Measurements from ENCODE around the gene CASZ1. TPM values are rescaled to one million over a fixed set of nuclear protein-coding genes. Genes with fewer than 3 reads are reported as not detected.

Gene CASZ1
- total and polyA plus RNA-seq, 8 donors = 6.0 to 166 (median 39.8) TPM

GRCh38 chr1:10724511-10724910 is 71.9 kb downstream of the CASZ1 start:
- Histone ChIP-seq H3K36me3 (no peaks in the 10 kb centered on the region), H3K27me3 (peaks cover 0 to 5% (median 0%) of the 10 kb centered on the region in 3 donors), H3K4me1 (peaks cover 64 to 92% (median 79%) of the 10 kb centered on the region in 4 donors), H3K27ac (peak overlapping the region; percentile 86 to 96 (median 90)), H3K4me3 (no peak overlapping the region), H3K9me3 (no peaks in the 10 kb centered on the region)
- intact Hi-C loops (cut with DNase I; ENCODE audit: low total_unique reads) = no loop called here
- DNase-seq = no peak
- WGBS, 5 donors = 32 to 65% (median 55%) methylated on average over 4 of the region's 4 CpGs
- TF ChIP-seq POLR2A (IDR thresholded peaks at IDR 0.05) = no peak
- TF ChIP-seq POLR2AphosphoS5 (IDR thresholded peaks at IDR 0.05) = no peak
- no peak for TF ChIP-seq EP300 (IDR thresholded peaks at IDR 0.05)
- TF ChIP-seq, protein P1, sequence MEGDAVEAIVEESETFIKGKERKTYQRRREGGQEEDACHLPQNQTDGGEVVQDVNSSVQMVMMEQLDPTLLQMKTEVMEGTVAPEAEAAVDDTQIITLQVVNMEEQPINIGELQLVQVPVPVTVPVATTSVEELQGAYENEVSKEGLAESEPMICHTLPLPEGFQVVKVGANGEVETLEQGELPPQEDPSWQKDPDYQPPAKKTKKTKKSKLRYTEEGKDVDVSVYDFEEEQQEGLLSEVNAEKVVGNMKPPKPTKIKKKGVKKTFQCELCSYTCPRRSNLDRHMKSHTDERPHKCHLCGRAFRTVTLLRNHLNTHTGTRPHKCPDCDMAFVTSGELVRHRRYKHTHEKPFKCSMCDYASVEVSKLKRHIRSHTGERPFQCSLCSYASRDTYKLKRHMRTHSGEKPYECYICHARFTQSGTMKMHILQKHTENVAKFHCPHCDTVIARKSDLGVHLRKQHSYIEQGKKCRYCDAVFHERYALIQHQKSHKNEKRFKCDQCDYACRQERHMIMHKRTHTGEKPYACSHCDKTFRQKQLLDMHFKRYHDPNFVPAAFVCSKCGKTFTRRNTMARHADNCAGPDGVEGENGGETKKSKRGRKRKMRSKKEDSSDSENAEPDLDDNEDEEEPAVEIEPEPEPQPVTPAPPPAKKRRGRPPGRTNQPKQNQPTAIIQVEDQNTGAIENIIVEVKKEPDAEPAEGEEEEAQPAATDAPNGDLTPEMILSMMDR (IDR thresholded peaks at IDR 0.05) = no peak

GRCh38 chr1:10724052-10724494 is 72.4 kb downstream of the CASZ1 start:
- no peak overlapping the region for H3K4me3 ChIP-seq
- intact Hi-C loops (cut with DNase I; ENCODE audit: low total_unique reads) = no loop called here
- H3K27ac ChIP-seq = peak overlapping the region; percentile 86 to 96 (median 90)
- peak; percentile 28 to 43 (median 37) for TF ChIP-seq POLR2AphosphoS5 (IDR thresholded peaks at IDR 0.05)
- no peak for TF ChIP-seq POLR2A (IDR thresholded peaks at IDR 0.05)
- no peak for TF ChIP-seq EP300 (IDR thresholded peaks at IDR 0.05)
- TF ChIP-seq, protein P1 (IDR thresholded peaks at IDR 0.05) = no peak
- peak; percentile 91 to 95 for DNase-seq
- peaks cover 64 to 92% (median 80%) of the 10 kb centered on the region in 4 donors for H3K4me1 ChIP-seq
- no peaks in the 10 kb centered on the region for H3K36me3 ChIP-seq
- WGBS, 5 donors = 14 to 38% (median 22%) methylated on average over 12 of the region's 12 CpGs
- no peaks in the 10 kb centered on the region for H3K9me3 ChIP-seq
- peaks cover 0 to 5% (median 0%) of the 10 kb centered on the region in 3 donors for H3K27me3 ChIP-seq

DNA sequence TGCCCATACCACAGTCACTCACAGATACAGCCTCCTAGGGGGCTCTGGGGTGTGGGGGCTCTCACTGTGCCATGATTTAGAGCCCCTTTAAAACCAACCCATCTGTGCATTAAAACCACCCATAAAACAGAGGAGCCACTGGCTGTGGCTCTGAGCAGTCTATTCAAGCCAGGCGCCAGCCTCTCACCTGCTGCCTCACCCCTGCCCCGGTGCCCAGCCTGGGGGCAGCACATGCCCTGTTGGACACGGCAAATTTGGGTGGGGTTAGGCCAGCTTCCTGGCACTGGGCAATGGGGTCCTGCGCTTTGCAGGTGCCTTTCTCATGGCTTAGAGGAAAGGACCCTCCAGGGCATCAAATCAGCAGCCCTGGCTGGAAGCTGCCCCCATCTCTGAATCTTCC is 73.1 kb downstream of the CASZ1 start:
- Histone ChIP-seq H3K27ac (peak overlapping the region; percentile 86 to 96 (median 90)), H3K4me3 (no peak overlapping the region), H3K27me3 (peaks cover 0 to 5% (median 0%) of the 10 kb centered on the region in 3 donors), H3K36me3 (no peaks in the 10 kb centered on the region), H3K9me3 (no peaks in the 10 kb centered on the region), H3K4me1 (peaks cover 65 to 91% (median 85%) of the 10 kb centered on the region in 4 donors)
- 44 to 75% (median 63%) methylated on average over 4 of the region's 4 CpGs for WGBS, 5 donors
- no peak for DNase-seq
- TF ChIP-seq POLR2AphosphoS5 (IDR thresholded peaks at IDR 0.05) (no peak), EP300 (IDR thresholded peaks at IDR 0.05) (no peak), POLR2A (IDR thresholded peaks at IDR 0.05) (no peak)
- TF ChIP-seq, protein P1 (IDR thresholded peaks at IDR 0.05) = no peak
- intact Hi-C loops (cut with DNase I; ENCODE audit: low total_unique reads) = no loop called here

DNA sequence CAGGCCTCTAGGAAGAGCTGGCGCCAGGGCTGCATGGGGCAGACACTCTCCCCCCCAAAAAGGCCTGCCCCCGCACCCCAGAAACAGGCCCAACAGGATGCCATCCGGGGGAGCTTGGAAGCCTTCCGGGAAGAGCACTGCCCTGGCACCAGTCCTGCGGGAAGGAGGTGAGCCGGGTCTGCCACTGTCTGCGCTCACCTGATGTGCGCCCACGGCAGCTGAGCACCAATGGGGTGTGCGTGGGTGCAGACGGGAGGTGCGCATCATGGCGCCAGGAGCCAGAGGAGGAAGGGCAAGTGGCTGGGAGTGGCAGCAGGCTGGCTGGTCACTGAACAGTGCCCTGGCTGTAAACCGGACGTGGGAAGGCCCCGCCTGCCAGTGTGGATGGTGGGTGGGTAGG is 73.6 kb downstream of the CASZ1 start:
- Histone ChIP-seq H3K36me3 (no peaks in the 10 kb centered on the region), H3K27me3 (peaks cover 0 to 5% (median 0%) of the 10 kb centered on the region in 3 donors), H3K9me3 (no peaks in the 10 kb centered on the region), H3K27ac (peak overlapping the region; percentile 86 to 96 (median 90)), H3K4me3 (no peak overlapping the region), H3K4me1 (peaks cover 65 to 91% (median 86%) of the 10 kb centered on the region in 4 donors)
- DNase-seq = no peak
- TF ChIP-seq, protein P1 (IDR thresholded peaks at IDR 0.05) = no peak
- TF ChIP-seq EP300 (IDR thresholded peaks at IDR 0.05) (no peak), POLR2AphosphoS5 (IDR thresholded peaks at IDR 0.05) (no peak), POLR2A (IDR thresholded peaks at IDR 0.05) (no peak)
- intact Hi-C loops (cut with DNase I; ENCODE audit: low total_unique reads) = no loop called here
- WGBS, 5 donors = 51 to 62% (median 56%) methylated on average over 15 to 16 of the region's 16 CpGs

All from stomach (tissue), 9 donors.